HS-27A (cell line): ENCODE results near the gene ABCF3.

Experiments used
- DNase-seq: peaks from one replicate; pipeline ENCODE4 v3.0.0-alpha.2; 2012; ENCODE audit warnings: low read depth, missing footprints

The ABCF3 gene

GRCh38 chr3:184186902-184187207 is 856 bp downstream of the ABCF3 start:
- DNase-seq, result no peak

- no peak for DNase-seq
These were observed 2.1 kb downstream of the ABCF3 start for GRCh38 chr3:184188080-184188479.

GRCh38 chr3:184189421-184189820 is 3.4 kb downstream of the ABCF3 start:
- no peak for DNase-seq

GRCh38 chr3:184192889-184193288 is 6.9 kb downstream of the ABCF3 start:
- DNase-seq, result no peak

GRCh38 chr3:184193991-184194539 is 8.1 kb downstream of the ABCF3 start:
- DNase-seq, result no peak

GRCh38 chr3:184196536-184196935 is 10.5 kb downstream of the ABCF3 start:
- DNase-seq, result no peak

GRCh38 chr3:184198509-184198908 is 12.5 kb downstream of the ABCF3 start:
- DNase-seq, result no peak

- no peak for DNase-seq
These were observed 14.8 kb downstream of the ABCF3 start for GRCh38 chr3:184200825-184201224.

- DNase-seq, result no peak
These were observed 17.5 kb downstream of the ABCF3 start for GRCh38 chr3:184203526-184203925.

- no peak for DNase-seq
These were observed 23.3 kb downstream of the ABCF3 start for GRCh38 chr3:184209146-184209923.

- no peak for DNase-seq
These were observed 25.3 kb downstream of the ABCF3 start for GRCh38 chr3:184211297-184211696.

- DNase-seq, result no peak
These were observed 25.7 kb downstream of the ABCF3 start for GRCh38 chr3:184211718-184212117.

- no peak for DNase-seq
These were observed 32.8 kb downstream of the ABCF3 start for GRCh38 chr3:184218814-184219213.

- DNase-seq, result no peak
These were observed 36.5 kb downstream of the ABCF3 start for GRCh38 chr3:184222521-184222920.

GRCh38 chr3:184223946-184224345 is 37.9 kb downstream of the ABCF3 start:
- no peak for DNase-seq

- DNase-seq, result no peak
These were observed 41.5 kb downstream of the ABCF3 start for GRCh38 chr3:184227481-184227935.

GRCh38 chr3:184228376-184229137 is 42.6 kb downstream of the ABCF3 start:
- no peak for DNase-seq

- no peak for DNase-seq
These were observed 43.5 kb downstream of the ABCF3 start, which contains the start of gene VWA5B2 for GRCh38 chr3:184229394-184230080. VWA5B2 (plus strand) TSS chr3:184229585; CDS start chr3:184230529, 944 bp downstream.

GRCh38 chr3:184230081-184230602 is 44.1 kb downstream of the ABCF3 start:
- DNase-seq, result no peak

- DNase-seq, result no peak
These were observed 44.9 kb downstream of the ABCF3 start for GRCh38 chr3:184230603-184231528.

- DNase-seq, result no peak
These were observed 45.7 kb downstream of the ABCF3 start for GRCh38 chr3:184231671-184232070.
